ENCODE results near the gene IL17REL.
A peak's percentile ranks its signal among the peaks of the same experiment; 100 is the strongest.

Gene IL17REL

DNA sequence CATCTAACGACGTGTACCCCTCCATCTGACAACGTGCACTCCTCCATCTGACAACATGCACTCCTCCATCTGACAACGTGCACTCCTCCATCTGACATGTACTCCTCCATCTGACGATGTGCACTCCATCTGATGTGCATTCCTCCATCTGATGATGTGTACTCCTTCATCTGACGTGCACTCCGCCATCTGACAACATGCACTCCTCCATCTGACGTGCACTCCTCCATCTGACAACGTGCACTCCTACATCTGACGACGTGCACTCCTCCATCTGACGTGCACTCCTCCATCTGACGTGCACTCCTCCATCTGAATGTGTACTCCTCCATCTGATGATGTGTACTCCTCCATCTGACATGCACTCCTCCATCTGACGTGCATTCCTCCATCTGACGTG, 8.0 kb upstream of the IL17REL start:
- no peak for DNase-seq

DNA sequence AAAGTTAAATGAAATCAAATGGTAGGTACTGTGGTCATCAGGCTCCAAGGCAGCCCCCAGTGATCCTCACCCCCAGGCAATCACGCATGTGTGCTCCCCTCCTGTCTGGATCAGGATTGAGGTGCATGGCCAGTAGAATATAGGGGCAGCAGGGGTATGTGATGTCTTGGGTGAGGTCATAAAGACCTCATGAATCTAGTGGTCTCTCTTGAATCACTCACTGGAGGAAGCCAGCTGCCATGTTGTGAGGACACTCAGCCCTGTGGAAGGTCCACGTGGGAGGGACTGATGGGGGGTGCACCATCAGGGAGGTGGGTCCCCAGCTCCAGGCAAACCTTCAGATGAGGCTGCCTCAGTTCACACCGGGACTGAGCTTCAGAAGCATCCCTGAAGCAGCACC, 6.8 kb upstream of the IL17REL start:
- no peak for DNase-seq

DNA sequence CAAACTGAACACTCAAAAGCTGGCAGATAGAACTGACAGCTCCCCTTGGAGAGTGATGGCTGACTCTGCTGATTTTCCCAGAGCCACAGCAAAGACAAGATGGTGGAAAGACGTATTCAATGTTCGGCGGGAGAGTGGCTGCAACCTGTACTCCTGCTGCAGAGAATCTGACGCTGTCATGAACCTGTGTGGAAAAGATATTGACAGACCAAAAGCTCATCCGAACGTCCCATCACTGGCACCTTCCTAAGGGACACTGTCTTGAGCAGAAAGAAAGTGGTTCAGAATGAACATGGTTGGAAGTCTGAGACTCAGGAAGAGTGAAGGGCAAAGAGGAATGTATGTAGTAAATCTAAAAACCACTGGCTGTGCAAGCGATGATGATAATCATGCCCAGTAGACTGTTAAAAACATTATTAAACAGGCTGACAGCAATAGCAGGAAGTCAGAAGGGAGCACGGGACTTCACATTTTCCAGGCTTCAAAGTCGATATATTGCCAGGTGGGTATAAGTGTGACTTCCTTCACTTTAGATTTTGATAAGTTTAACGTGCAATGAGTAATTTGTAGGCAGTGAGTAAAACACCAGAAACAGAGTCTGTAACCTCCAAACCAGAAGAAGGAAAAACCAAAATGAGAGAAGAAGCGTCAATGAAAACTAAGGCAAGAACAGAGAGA, 6.2 kb upstream of the IL17REL start:
- DNase-seq, result peak; percentile 58

DNA sequence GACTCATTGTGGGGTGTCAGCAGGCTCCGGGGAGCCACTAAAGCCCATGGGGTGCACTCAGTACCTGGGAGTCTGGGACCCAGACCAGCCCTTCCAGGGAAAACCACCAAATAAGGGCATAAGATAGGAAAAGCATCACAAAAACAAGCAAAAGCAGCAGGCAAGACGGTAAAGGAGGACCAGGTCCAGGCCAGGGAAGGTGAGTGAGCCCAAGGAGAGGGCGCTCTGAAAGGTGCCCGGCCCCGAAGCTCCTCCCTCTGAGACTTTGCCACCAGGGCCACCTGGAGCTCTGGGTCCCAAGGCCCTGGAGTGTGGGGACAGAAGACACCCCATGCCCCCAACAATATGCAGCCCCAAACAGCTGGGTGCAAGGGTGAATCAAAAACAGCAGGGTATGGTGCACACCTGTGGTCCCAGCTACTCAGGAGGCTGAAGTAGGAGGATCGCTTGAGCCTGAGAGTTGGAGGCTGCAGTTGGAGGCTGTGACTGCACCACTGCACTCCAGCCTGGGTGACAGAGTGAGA, 5.2 kb upstream of the IL17REL start:
- no peak for DNase-seq

DNA sequence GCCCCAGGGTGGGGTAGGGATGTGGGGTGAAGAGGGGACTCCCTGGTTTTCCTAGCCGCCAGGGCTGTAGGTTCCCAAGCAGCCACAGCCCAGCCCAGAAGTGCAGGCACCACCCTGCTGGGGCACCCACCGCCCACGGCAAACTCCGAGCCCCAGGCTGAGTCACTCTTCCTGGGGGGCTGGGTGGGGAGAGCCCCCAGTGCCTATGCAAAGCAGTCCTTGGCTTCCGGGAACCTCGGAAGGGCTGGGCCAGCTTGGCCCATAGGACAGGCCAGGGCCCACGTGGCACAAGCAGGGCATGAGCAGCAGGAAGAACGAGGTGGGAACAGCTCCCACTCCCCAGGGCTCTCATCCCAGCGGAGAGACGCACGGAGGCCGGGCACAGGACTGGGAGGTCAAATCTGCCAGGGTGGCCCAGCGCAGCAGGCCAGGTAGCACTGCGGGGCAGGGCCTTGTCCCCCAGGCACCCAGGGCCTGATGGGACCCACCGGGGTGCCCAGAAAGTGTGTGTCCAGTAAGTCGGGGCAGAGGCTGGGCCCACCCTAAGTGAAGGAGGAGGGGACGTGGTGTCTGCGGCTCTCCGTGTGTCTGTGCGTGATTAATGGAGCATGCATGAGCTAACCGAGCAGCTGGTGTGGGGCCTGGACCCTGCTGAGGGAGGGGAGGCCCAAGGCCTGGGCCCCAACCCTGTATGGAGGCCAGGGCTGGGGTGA, 4.6 kb upstream of the IL17REL start:
- peak; percentile 49 for DNase-seq

DNA sequence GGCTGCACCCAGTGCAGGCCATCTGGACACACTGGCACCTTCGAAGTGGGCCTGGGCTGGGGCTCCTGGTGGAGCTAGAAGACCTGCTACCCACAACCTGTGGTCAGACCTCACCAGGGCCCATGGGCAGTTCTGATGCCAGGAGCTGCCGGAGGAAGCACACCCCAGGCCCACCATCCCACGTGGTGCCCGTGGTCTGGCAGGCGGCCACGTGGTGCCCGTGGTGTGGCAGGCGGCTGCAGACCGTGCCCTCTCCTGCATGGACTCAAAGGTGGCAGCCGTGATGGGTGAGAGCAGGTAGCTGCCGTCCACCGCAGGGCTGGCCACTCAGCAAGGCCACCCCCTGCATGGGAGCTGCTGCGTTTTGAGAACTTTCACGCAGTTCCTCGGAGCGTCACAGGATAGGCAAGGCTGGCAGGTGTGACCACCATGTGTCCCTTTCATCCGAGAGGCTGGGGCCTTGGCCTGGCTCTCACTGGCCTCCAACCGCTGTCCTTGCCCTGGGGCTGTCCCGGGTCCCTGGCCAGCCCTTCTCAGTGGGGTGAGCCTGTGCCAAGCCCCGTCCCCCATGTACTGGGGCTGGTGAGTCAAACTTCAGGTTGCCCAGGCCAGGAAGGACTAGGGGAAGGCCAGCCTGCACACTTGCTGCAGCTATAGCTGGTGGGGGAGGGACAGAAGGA, 3.9 kb upstream of the IL17REL start:
- no peak for DNase-seq

DNA sequence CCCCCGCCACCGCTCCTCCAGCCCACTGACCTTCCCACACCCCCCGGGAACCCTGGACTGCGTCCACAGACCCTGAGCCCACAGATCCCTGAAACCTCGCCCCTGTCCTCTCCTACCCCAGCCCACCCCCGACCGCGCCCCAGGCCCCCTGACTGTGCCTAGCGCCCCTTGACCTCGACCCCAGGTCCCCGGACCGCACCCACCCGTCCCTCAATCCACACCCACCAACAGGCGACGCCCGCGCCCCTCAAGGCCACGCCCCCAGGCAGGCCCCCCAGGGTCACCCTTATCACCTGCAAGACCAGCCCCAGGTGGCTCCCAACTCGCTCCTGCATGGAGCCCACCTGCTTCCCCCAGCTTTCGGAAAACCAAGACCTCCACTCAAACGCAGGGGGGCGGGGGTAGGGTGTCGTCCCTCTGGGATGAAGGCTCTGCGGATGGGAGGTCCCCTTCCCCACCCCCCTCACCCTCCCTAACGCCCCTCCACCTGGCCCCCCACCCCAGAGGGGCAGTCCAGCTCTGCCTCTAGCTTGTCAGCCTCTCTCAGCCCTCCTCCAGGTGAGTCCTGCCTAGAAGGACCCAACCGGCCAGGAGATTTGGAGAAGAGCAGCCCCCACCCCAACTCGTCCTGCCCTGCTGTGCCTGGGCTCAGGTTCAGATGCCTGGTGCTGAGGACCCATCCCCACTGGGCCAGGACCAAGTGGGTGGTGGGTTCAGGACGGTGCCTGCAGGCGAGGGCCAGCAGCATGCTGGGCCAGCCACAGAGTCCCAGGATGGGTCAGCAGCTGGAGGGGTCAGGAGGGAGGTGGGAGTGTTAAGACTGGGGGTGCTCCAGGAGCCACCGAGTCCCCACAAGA, 3.1 kb upstream of the IL17REL start:
- no peak for DNase-seq

DNA sequence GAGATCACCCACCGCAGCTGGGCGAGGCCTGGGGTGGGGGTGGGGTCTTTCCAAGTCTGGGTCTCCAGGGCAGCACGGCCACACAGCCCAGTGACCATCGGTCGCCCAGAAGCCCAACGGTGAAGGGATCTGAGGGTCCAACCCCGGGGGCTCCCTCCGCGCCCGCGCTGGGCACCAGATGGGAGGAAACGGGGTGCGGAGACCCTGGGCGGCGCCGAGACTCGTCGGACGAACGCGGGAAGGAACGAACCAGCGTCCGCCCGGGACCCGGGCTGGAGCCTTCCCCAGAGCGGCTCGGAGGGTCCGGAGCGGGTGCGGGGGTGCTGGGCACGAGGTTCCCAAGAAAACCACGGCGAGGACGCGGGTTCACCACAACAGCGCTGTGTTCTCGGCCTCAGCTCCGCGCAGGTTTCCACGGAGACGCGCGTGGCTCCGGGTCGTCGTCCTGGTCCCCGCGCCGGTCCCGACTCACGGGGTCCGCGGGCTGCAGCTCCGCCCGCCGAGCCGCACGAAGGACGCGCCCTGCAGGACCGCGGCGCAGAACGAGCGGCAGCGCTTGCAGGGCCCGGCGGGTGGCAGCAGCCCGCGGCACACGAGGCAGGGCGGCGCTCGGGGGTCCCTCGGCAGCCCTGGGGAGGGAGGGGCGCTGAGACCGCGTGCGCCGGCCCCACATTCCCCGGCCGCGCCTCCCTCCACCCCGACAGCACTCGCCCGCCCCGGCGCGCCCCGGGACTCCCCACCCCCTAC, 2.3 kb upstream of the IL17REL start:
- peak; percentile 25 for DNase-seq

DNA sequence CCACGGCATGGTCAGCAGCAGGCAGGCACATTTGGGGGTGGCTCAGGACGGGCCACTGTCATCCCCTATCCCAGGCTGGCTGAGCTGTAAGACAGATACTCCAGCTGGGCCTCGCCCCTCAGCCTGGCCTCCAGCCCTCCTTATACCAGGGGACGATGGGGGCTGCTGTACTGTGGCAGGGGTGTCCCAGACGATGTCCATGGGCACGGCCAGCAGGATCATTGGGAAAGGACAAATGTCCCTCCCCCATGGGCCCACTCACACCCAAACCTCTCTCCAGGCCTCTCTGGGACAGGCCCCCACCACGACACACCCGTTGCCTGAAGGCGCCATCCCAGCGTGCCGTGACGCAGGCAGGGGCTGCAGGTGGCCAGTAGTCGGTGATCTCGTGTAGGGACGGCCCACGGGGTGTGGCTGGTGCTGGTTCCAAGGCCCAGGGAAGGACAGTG, 1.5 kb upstream of the IL17REL start:
- DNase-seq, result no peak

DNA sequence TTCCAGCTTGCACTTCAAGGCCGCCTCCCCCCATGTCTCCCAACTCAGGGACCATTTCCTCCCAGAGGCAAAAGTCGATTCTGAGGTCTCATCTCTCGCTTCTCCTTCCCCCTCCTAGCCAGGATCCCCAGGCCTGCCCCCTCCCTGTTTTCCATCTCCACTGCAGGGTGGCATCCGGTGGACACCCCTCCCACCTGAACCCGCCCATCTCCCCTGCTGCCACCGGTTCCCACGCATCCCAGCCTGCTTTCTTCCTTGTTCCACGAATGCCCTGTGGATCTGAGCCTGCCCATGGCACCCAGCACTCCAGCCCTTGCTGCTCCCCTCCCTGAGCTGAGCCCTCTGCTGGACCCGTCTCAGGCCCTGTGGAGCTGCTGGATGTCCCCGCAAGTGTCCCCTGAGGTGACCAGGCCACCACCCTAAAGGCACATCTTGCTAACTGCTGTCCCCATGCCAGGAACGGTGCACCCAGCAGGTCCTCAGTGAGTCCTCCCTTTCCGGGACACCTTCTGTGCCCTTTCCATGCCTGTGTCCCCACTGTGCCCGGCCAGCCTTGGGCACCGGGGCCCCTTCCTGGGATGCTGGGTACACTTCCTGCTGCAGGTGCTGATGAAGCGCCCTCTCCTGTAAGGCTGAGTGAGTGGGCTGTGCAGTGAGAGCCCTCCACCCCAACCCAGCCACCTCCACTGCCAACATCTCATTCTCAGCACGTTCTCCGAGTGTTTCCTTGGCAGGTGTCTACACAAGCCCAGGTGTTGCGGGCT, 936 bp downstream of the IL17REL start:
- no peak for DNase-seq

DNA sequence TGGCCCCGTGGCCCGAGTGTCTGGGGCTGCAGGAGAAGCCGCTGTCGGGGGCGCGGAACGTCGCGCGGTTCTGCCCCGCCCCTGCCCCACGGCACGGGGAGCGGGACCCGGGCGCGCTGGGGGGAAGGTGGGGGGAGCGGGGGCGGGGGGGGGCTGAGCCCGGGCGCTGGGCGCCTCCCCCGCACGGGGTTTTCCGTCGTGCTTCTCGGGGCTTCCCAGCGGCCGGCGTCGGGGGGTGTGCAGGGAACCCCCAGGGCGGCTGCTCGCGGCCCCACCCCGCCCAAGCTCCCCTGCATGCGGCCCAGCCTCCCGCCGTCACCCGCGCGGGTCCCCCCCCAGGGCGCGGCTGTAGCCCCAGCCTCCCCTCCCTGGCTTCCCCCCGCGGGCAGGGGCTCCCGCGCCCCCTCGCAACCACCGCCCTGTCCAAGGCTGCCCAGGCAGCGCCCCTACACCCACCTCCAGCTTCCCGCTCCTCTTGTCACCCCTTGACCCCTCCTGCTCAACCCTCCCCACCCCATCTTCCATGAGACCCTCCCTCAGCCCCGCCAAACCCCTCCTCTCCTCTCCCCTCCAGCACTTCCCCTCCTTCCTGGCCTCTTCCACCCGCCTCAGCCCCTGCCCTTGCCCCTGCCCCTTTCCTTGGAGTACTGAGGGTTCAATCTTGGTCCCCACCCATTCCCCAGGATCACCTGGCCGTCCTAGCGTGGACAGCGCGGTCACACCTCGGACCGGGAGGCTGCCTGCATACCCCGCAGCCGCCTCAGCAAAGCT, 1.7 kb downstream of the IL17REL start:
- peak; percentile 79 for DNase-seq

DNA sequence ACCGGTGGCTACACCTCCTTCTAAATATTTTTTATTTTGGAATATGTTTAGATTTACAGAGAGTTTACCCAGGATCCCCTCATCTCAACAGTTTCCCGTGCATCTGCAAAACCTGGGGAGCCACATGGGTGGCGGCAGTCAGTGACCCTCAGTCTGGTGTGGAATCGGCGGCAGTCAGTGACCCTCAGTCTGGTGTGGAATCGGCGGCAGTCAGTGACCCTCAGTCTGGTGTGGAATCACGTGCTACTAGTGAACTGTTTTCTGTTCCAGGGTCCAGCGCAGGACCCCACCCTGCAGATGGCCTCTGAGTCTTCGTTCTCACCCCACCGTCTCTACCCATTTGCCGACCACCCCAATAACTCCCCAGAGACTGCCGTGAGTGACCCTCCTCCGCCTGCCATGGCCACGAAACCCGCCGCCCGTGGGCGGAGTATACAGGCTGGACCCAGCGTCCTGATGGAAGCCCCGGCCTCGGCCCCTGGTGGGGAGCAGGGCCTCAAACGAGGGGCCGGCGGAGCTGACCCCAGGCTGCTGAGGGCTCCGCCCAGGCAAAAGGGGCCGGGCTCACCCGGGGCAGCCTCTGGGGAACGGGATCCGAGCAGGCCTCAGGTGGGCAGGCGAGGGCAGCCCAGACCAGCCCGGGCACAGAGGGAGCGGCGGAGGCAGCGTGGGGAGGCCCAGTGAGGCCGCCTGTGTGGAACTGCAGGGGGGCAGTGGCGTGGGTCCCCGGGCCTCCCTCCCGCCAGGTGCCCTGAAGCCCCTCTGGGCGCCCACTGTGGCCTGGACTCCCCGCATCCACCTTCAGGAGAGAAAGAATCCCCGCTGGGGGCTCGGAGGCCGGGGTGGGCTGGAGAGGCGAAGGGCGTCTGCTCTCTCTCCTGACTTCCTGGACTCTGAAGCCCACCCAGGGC, 2.5 kb downstream of the IL17REL start:
- DNase-seq, result no peak

DNA sequence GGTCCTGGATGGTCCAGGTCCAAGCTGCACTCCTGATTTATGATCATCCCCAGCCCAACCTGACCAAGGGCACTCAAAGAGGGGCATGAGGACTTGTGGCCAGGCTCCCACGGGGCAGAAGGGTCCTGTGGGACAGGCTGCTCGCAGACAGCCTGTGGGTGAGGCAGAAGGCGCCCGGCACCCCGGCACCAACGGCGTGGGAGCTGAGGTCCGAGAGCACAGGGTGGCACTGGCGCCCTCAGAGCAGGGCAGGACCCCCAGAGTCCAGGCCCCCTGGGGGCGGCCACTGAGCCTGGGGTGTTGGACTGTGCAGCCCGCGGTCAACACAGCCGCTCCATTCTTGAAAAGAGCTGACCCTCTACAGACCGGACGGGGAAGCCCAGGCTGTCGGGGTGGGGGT, 3.3 kb downstream of the IL17REL start:
- DNase-seq, result no peak

DNA sequence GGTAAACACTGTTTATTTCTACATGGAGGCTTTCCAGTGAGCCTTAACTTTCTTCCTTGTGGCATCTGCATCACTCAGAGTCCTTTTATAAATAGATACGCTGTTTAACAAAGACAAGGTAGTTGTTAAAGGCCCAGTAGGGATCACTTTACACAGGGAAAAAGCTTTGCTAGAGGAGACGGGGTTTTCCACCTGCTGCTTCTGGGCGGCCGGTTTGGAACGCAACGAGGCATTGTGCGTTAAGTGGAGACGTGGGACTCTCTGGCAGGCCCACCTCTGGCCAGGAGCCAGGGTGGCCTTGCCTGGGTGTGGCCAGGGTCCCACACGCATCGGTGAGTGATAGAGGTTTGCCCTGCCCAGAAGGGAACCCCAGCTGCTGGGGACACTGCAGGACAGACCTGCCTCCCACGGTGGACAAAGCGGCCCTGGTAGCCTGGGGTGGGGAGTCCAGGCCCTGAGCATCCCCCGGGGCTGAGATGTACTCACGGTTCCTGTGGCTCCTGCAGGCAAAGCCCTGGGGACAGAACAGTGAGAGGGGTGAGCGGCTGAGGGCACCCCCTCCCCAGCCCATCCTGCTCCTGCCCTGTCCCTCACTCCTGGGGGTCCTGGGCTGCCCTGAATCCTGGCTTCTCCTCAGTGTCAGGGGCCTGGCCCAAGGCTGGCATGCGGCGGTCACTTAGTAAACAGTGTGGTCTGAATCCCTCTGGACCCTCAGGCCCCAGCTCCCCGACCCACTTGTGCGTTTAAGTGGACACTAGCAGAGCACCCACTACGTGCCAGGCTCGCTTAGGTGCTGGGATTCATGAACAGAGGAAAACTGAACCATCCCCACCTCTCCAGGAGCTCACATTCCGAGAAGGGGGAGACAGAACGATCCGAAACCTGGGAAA, 4.2 kb downstream of the IL17REL start:
- no peak for DNase-seq

DNA sequence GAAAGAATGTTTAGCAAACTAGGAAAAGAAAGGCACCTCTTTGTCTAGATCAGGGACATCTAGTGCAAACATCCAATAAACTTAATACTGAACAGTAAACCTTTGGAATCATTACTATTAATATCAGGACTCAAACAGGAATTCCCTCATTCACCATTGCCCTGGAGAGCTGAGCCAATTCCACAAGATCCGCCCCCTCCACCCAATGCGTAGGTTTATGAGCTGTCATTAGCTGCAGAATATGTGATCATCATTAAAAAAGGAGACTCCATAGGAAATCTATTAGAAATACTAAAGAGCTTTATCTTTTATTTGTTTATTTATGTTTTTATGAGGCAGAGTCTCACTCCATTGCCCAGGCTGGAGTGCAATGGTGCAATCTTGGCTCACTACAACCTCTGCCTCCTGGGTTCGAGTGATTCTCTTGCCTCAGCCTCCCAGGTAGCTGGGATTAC, 5.5 kb downstream of the IL17REL start:
- no peak for DNase-seq

DNA sequence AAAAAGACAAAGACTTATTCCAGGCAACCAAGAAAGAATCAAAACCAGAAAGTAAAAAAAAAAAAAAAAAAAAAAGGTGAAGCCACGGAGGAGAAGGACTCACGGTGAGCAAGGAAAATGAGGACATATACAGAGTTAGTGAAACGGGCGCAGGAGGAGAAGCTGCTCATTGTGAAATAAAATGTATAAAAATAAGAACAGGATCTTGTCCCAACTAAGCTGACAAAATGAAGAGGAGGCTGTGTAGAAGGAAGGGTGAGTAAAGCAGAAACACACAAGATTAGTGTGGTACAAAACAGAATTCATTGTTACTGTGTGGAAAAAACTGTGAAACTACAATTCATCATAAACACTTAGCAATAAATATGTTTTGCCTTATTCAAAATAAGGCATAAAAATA, 7.6 kb downstream of the IL17REL start:
- no peak for DNase-seq

DNA sequence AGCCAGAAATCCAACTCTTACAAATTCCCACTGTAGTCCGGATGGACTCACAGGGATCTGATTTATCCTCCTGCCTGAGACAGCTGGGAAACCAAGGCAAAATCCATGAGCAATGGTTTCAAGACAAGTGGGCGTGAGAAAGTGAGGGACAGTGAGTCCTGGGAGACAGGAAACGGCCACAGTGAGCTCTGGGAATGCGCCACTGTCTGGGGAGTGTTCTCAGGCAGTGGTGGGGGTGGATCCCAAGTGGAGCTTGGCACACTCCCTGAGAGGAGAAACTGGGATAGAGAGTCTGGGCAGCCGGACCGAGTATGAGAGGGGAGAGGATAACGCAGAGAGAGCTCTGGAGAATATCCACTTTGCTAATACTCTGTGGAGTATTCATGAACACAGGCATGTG, 9.8 kb downstream of the IL17REL start:
- no peak for DNase-seq

Measured in CD4-positive, alpha-beta T cell treated with Interleukin-17A for 1 hour (primary cell).